ENCODE data around the gene SLC8B1. TPM values are rescaled to one million over a fixed set of nuclear protein-coding genes. Genes with fewer than 3 reads are reported as not detected.

SLC8B1 gene
- total RNA-seq, 2 donors from 2014 or later = 23.1 to 94.7 TPM

- 77% methylated on average over 13 of the region's 13 CpGs for WGBS
- no peak overlapping the region for H3K4me3 ChIP-seq
- no peak for DNase-seq (ENCODE audit: low spot score)
- no peak overlapping the region for H3K27ac ChIP-seq
- no peaks in the 10 kb centered on the region for H3K4me1 ChIP-seq (replicated peaks)
- peaks cover 0 to 12% of the 10 kb centered on the region in 2 donors for H3K36me3 ChIP-seq
- H3K27me3 ChIP-seq (replicated peaks; ENCODE audit: insufficient read depth) = no peaks in the 10 kb centered on the region
- H3K9me3 ChIP-seq = no peaks in the 10 kb centered on the region
- intact Hi-C loops (cut with DNase I) = no loop called here
- TF ChIP-seq POLR2A (IDR thresholded peaks at IDR 0.05) (no peak), POLR2AphosphoS5 (IDR thresholded peaks at IDR 0.05) (no peak), CTCF (IDR thresholded peaks at IDR 0.05) (no peak)
Measured at GRCh38 chr12:113297621-113298471, 37.1 kb downstream of the SLC8B1 start.

- H3K4me1 ChIP-seq (replicated peaks) = no peaks in the 10 kb centered on the region
- no peaks in the 10 kb centered on the region for H3K9me3 ChIP-seq
- no peak for TF ChIP-seq CTCF (IDR thresholded peaks at IDR 0.05)
- TF ChIP-seq POLR2AphosphoS5 (IDR thresholded peaks at IDR 0.05) = no peak
- TF ChIP-seq POLR2A (IDR thresholded peaks at IDR 0.05) = no peak
- H3K27me3 ChIP-seq (replicated peaks; ENCODE audit: insufficient read depth) = no peaks in the 10 kb centered on the region
- 86% methylated on average over 6 of the region's 9 CpGs for WGBS
- peaks cover 0 to 12% of the 10 kb centered on the region in 2 donors for H3K36me3 ChIP-seq
- no peak overlapping the region for H3K27ac ChIP-seq
- intact Hi-C loops (cut with DNase I) = no loop called here
- H3K4me3 ChIP-seq = no peak overlapping the region
- no peak for DNase-seq (ENCODE audit: low spot score)
Measured at GRCh38 chr12:113297214-113297587, 37.7 kb downstream of the SLC8B1 start.

GRCh38 chr12:113296557-113297213 is 38.2 kb downstream of the SLC8B1 start:
- Histone ChIP-seq H3K4me1 (replicated peaks) (no peaks in the 10 kb centered on the region), H3K27me3 (replicated peaks; ENCODE audit: insufficient read depth) (no peaks in the 10 kb centered on the region), H3K4me3 (no peak overlapping the region), H3K36me3 (peaks cover 0 to 12% of the 10 kb centered on the region in 2 donors), H3K9me3 (no peaks in the 10 kb centered on the region), H3K27ac (no peak overlapping the region)
- 87% methylated on average over 23 of the region's 23 CpGs for WGBS
- no peak for DNase-seq (ENCODE audit: low spot score)
- TF ChIP-seq CTCF (IDR thresholded peaks at IDR 0.05) = no peak
- no peak for TF ChIP-seq POLR2A (IDR thresholded peaks at IDR 0.05)
- no peak for TF ChIP-seq POLR2AphosphoS5 (IDR thresholded peaks at IDR 0.05)
- intact Hi-C loops (cut with DNase I) = no loop called here

- 79% methylated on average over 23 of the region's 24 CpGs for WGBS
- no peak overlapping the region for H3K4me3 ChIP-seq
- intact Hi-C loops (cut with DNase I) = no loop called here
- no peaks in the 10 kb centered on the region for H3K27me3 ChIP-seq (replicated peaks; ENCODE audit: insufficient read depth)
- H3K36me3 ChIP-seq = peaks cover 4 to 17% of the 10 kb centered on the region in 2 donors
- DNase-seq (ENCODE audit: low spot score) = no peak
- no peak overlapping the region for H3K27ac ChIP-seq
- H3K9me3 ChIP-seq = no peaks in the 10 kb centered on the region
- H3K4me1 ChIP-seq (replicated peaks) = no peaks in the 10 kb centered on the region
- TF ChIP-seq CTCF (IDR thresholded peaks at IDR 0.05) = no peak
- TF ChIP-seq POLR2A (IDR thresholded peaks at IDR 0.05) = no peak
- TF ChIP-seq POLR2AphosphoS5 (IDR thresholded peaks at IDR 0.05) = no peak
Measured at GRCh38 chr12:113295886-113296556, 38.9 kb downstream of the SLC8B1 start.
